ENCODE data around the gene PTPMT1.

The PTPMT1 gene

DNA sequence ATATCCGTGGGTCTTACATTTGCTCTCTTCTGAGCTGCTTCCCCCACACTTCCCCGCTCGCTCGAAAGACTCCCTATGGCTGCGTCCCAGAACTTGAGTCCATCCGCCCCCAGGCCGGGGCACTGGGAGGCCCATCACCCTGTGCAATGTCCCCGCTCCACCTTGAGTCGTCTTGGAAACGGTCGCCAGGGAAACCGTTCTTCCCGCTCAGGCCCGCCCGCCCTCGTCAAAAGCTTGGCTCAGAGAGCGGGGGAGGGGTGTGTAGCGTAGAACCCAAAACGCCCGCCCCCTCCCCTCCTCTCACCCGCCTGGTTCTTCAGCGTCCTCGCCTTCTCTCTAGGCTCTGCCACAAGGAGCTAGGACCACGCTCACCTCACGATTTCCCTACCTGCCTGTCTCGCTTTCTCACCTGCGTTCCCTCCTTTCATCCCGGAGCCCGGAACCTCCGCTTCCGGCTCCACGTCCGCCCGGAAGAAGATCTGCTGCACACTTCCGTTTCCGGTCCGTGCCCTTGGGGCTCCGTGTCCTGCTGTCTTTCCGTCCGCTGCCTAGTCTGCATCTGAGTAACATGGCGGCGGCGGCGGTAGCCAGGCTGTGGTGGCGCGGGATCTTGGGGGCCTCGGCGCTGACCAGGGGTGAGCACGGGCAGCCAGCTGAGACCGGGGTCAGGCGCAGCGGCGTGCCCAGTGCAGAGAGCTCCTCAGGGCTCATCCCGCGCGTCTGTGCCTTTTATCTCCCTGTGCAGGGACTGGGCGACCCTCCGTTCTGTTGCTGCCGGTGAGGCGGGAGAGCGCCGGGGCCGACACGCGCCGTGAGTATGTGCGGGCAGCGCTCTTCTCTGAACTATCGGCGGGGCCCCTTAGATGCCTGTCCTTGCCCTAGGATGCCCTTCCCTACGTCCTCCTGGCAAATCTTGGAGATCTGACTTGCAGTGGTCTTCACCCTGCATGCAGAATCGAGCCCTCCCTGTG lies 13.4 kb downstream of the PTPMT1 start, which contains the start of the genes KBTBD4 and NDUFS3:
TSS of gene KBTBD4 (minus strand) at position 447 of the 971 bp plus-strand sequence. CDS start at position 428, 19 bp downstream.
TSS of gene NDUFS3 (plus strand) at position 551 of the 971 bp plus-strand sequence. CDS start at position 569, 18 bp downstream.
- DNase-seq (ENCODE audit: low read depth), result peak; percentile 85

DNA sequence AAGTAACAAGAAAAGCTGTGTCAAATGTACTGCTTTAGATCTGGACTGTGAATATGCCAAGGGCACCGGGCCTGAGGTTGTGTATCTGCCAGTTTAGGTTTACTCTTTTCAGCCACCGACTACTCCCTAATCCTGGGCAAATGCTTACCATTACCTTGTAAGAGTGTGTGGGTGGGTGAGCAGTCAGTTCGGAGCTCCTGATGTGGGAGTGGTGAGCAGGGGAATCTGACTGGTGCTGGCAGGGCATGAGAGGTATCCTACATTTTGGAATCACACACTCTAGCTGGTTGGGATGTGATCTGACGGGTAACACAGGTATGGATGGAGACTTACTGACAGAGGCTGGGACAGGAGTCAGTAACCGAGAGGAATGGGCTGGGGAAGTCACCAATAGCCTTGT lies 18.4 kb downstream of the PTPMT1 start:
- DNase-seq (ENCODE audit: low read depth), result no peak

GRCh38 chr11:47586098-47586855 lies 20.9 kb downstream of the PTPMT1 start, which contains the start of gene FAM180B:
FAM180B (plus strand) TSS chr11:47586678; CDS start chr11:47586769, 91 bp downstream.
- DNase-seq (ENCODE audit: low read depth), result no peak

DNA sequence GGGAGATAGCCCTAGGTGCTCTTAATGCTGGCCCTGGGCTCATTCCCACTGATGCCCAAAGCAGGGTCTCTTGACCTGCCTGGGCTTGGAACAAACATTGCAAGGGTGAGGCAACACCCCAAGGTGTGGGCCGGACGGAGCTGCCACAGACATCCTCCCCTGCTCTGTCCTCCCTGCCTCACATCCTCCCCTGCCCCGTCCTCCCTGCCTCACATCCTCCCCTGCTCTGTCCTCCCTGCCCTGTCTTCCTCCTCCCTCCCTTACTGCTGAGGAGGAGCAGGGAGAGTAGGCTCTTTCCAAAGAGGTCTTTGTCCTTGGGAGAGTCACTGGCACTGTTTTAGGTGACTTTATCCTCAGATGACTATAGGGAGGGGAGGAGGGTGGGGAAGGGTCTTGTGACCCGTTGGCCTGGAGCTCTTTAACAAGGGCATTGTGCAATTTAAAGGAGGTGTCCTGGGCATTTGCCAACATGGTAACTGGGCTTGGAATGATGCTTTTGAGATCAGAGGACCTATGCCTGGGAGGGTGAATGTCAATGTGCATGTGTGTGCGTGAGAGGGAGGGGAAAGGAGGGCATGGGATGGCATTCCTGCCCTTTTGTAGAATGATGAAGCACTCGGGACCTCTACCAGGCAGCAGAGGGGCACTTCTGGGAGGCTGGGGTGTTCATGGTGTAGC lies 21.8 kb downstream of the PTPMT1 start:
- no peak for DNase-seq (ENCODE audit: low read depth)

DNA sequence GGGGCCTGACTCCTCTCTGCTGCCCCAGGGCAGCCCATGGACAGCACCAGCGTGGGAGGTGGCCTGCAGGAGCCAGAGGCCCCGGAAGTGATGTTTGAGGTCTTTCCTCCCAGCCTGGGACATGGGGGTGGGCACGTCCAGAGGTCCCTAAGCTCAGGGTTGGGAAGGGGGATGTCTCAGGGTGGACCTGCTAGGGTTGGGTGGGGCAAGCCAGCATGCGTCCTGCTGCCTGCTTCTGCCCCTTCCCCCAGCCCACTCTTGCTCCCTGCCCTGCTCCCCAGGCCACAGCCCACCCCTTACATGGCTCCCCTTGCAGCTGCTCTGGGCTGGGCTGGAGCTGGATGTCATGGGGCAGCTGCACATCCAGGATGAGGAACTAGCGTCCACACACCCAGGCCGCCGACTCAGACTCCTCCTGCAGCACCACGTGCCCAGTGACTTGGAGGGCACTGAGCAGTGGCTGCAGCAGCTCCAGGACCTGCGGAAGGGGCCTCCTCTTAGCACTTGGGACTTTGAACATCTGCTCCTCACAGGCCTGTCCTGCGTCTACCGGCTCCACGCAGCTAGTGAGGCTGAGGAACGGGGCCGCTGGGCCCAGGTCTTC lies 22.4 kb downstream of the PTPMT1 start:
- DNase-seq (ENCODE audit: low read depth), result no peak

- no peak for DNase-seq (ENCODE audit: low read depth)
Observed at GRCh38 chr11:47589118-47589517, 23.7 kb downstream of the PTPMT1 start.

- no peak for DNase-seq (ENCODE audit: low read depth)
Observed at GRCh38 chr11:47589584-47589976, 24.2 kb downstream of the PTPMT1 start.

DNA sequence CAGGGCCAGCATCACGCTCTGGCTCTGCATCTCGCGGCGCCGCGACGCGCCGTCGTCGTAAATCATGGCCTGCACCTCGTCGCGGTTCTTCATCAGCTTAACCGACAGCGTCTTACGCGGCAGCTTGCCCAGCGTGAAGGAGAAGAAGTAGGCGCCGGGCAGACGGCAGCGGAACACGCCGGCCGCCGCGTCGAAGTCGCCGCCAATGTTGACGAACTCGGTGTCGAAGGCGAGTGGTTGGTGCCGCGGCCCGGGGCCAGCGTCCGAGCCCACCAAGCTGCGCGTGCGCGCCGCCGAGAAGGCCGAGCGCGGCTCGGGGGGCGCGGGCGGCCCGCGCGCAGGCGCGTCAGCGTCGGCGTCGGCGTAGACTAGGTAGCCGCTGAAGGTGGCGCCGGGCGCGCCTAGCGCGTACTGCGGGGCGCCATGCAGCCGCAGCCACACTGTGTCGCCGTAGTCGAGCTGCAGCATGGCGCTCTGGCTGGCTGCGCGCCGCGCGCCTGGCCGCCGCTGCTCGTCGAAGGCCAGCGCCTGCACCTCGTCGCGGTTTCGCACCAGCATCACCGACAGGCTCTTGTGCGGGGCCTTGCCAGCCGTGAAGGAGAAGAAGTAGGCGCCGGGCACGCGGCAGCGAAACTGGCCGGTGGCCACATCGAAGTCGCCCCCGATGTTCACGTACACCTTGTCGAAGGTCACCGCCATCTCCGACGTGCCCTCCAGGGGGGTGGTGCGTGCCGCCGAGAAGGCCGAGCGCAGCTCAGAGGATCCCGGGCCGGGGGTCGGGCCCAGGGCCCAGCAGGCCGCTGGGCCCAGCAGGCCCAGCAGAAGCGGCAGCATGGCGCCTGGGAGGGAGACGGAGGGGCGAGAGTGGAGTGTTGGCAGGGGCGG lies 24.8 kb downstream of the PTPMT1 start:
- no peak for DNase-seq (ENCODE audit: low read depth)

DNA sequence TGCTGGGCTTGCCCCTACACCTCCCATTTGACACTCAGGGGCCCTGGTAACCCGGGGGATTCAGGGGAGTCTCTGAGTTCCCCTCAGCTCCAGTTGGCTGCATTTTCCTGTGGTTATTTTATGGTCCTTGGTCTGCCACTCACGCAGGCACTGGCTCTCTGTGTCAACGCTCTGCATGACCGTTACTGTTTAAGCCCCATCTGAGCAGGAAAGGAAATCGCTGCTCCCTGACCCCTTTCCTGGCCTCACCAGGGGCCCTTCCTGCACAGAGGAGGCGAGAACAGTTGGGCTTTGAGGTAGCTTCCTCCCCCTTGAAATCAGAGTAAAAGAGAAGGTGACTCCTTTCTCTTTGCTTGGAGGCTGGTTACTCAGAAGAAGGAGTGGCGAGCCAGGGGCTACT lies 26.4 kb downstream of the PTPMT1 start:
- no peak for DNase-seq (ENCODE audit: low read depth)

DNA sequence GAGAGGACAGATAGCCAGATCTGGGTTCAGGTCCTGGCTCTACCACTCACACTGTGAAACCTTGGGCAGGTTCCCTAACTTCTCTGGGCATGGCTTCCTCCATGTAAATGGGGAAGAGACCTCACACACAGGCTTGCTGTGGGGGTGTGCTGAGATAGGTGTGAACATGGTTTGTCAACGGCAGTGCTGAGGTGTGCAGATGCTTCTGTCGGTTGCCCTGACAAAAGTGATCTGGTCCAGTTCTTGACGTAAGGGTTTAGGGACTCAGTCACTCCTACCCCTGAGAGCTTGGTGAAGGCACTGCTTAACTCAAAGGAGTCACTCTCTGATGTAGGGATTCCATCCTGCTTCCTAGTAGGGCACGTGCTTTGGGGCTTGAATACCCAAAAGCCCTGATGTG lies 26.9 kb downstream of the PTPMT1 start:
- no peak for DNase-seq (ENCODE audit: low read depth)

- no peak for DNase-seq (ENCODE audit: low read depth)
Observed at GRCh38 chr11:47592970-47593369, 27.6 kb downstream of the PTPMT1 start.

DNA sequence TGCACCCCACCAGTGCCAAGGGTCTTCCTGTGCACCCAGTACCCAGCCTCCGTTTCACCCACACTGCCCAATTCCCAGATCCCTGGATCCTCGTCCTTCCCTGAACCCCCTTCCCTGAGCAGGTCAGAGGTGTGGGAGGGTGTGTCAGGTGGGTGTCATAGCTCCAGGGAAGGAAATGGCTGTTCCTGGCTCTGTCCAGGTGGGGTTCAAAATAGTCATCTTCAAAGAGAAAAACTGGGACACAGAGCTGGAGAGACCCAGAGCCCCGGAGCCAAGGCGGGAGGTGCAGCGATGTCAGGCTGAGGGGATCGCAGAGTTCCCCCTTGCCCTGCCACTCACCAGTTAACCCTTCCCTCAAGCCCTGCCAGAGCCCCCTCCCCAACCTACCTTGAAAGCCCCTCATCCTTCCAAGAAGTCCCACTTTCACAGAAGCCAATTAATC lies 28.1 kb downstream of the PTPMT1 start:
- DNase-seq (ENCODE audit: low read depth), result no peak

DNA sequence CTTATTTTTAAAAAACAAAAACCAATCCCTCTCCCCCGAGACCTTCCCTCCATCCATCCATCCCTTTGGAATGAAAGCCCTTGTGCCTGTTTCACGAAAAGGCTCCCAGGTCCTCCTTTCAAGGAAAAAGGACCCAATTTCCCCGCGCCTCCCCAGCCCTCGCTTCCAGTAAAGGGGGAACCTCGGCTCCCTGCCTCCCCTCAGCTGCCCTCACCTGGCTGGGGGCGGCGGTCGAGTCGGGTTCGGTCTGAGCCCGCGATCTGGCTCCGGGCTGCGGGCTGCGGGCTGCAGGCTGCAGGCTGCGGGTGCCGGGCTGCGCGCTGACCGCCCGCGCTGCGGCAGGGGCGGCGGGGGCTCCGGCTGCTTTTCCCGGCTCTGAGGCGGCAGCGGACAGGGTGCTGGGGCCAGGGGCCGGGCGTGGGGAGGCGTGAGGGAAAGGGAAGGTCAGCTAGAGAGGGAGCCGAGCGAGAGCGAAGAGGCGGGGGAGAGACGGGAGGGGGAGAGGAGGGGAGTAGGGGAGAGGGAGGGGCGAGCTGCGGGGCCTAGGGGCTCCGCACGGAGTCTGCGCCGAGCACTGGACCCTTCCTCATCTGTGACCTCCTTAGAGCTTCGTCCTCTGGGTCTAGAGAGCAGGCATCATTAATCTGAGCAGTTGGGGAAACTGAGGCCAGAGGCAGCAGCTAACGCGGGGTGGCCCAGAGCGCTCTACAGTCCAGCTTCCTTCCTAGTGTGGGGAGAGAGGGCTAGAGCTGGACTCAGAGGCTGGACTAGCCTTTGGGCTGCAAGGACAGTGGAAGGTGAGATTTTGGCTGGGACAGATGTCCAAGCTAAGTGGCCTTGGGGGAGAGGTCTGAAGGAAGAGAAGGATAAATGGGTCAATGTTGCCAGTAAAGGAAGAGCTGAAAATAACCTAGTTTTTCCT lies 28.8 kb downstream of the PTPMT1 start, which contains the start of gene C1QTNF4:
TSS of gene C1QTNF4 (minus strand) at position 478 of the 922 bp plus-strand sequence. CDS start 3,601 bp downstream, outside the sequence.
- DNase-seq (ENCODE audit: low read depth), result no peak

DNA sequence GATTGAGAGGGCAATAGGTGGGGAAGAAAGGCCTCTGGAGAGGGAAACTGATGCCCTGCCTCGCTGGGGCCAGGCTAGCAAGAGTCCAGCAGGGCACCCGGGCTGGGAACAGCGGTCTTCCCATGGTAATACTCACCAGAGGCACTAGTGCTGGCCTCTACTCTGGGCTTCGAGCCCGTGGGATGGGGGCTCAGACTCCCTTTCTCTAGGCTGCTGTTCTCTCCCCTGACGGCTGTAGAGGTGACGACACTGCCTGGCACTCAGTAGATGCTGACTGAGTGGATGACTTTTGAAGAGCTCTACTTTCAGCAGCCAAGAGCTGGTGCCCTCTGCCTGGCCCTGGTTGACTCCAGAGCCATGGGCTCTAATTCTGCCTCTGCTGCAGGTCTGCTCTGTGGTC lies 29.6 kb downstream of the PTPMT1 start:
- no peak for DNase-seq (ENCODE audit: low read depth)

GRCh38 chr11:47595967-47596366 lies 30.6 kb downstream of the PTPMT1 start:
- no peak for DNase-seq (ENCODE audit: low read depth)

- no peak for DNase-seq (ENCODE audit: low read depth)
Observed at GRCh38 chr11:47599902-47600301, 34.5 kb downstream of the PTPMT1 start.

GRCh38 chr11:47603295-47603694 lies 37.9 kb downstream of the PTPMT1 start:
- DNase-seq (ENCODE audit: low read depth), result peak; percentile 56

GRCh38 chr11:47605921-47606320 lies 40.5 kb downstream of the PTPMT1 start:
- DNase-seq (ENCODE audit: low read depth), result no peak

DNA sequence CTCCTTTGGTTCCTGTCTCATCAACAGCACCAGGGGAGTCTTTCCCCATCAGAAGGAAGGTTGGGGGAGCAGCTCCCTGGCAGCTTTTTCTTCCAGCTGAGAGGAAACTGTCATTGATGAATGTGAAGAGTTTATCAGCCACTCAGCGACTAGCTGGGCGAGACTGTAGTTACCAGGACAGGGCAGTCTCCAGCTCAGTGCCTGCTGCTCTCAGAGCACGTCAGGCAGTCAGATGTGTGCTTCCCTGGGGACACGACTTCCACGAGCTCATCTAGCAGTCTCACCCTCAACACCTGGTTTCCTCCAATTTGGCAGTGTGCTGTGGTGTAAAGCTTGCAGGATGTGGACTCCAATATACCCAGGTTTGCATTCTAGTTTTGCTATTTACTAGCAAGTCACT lies 41.3 kb downstream of the PTPMT1 start:
- no peak for DNase-seq (ENCODE audit: low read depth)

Measured in EH (cell line).